ENCODE results near the gene SPDYE4.

Gene SPDYE4

GRCh38 chr17:8708025-8708461 lies 50.3 kb downstream of the SPDYE4 start:
- DNase-seq = no peak

DNA sequence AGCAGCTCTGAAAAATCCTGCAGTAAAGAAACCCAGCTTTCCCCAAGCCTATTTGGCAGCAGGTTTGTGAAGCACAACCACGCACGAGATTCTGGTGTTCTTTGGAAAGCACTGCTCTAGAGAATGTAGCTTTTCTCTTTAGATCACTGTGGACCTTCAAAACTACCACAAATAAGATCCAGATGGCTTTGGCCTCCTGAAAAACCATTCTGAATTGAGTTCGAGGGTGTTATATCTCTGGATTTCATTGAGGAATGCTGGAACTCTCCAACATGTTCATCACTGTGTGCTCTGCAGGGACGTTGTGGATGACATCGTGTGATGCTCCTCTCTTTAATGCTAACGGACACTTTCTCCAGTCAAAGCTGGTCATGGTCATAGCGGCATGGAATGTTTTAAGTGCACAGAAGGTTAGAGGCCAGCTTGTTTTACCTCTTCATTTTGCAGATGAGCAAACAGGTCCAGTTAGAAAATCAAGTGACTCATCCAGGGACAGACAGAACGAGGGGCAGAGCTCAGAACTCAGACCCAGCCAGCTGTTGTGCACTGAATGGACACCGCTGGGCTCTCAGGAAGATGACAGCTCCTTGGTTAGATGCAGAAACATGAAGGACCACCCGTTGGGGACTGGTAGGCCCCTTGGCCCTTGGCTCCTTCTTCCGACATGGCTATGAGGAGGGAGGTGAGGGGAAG lies 50.9 kb downstream of the SPDYE4 start:
- no peak for DNase-seq

DNA sequence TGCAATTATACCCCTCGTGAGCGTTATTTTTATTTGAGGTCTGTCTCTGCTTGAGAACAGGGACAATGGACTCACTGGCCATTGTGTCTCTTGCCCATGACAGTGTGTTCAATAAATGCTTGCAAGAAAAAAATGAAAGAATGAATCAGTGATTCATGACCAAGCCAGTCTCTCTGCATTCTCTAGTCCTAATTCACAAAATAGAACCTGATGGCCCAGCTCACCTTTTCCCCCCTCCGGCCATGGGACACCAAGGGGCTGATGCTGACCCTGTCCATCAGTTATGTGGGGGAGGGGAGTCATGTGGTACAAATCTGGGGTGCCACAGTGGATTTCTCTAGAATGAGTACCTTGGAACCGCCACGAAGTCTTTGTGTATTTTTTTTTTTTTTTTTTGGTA lies 51.9 kb downstream of the SPDYE4 start:
- no peak for DNase-seq

- no peak for DNase-seq
Observed at GRCh38 chr17:8705427-8705826, 52.9 kb downstream of the SPDYE4 start.

GRCh38 chr17:8703001-8703400 lies 55.3 kb downstream of the SPDYE4 start:
- DNase-seq = no peak

- DNase-seq = no peak
Observed at GRCh38 chr17:8701754-8702153, 56.6 kb downstream of the SPDYE4 start.

DNA sequence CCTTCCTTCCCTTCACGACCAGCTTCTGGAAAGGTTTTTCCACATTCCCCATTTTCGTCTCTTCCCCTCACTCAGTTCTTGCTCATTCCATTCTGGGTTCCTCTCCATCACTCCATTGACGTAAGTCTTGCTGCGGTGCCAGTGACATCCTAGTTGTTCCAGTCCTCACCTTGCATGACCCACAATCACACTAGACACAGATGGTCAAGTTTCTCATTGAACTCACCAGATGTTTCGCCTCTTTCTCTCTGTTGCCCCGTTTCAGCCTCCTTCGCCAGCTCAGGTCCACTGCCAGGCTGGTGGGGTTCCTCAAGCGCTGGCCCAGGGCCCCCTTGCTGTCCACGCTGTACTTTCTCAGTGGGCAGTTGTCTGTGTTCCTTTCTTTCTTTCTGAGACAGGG lies 57.1 kb downstream of the SPDYE4 start:
- DNase-seq = no peak
